ENCODE measurements around the gene BLVRA. TPM values are rescaled to one million over a fixed set of nuclear protein-coding genes. Genes with fewer than 3 reads are reported as not detected.
A peak's percentile ranks its signal among the peaks of the same experiment; 100 is the strongest.
"Not testable (repeated sequence)": the region's sequence is repeated elsewhere in the genome, so short reads cannot be mapped to it uniquely, and the experiment has no call there.

Gene BLVRA
- polyA plus RNA-seq, 3 donors = 71.9 to 238 (median 199) TPM

DNA sequence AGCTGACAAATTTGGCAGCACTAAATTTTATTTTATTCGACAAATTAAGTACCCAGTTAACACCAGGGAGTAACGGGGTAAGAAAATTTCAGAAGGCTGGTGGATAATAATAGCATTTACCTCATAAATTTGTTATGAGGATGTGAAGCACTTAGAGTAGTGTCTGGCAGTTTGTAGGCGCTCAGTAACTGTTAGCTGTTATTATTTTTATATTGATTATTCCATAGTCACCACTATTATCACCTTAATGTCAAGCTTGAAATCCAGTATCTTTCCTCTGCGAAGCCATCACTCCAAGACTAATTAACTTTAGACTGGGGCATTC lies 28.6 kb upstream of the BLVRA start:
- H2AFZ ChIP-seq (ENCODE audit: insufficient read depth, low read depth, low read length, poor library complexity, severe bottlenecking) = peak overlapping the region; percentile 98
- Mint-ChIP-seq H3K4me1 (peaks cover 37% of the 10 kb centered on the region), H3K27ac (peak overlapping the region in 6 of 7 donors; percentile 83 to 92 (median 88)), H3K36me3 (no peaks in the 10 kb centered on the region), H3K27me3 (ENCODE audit: low read depth in 3 of 3) (peaks cover 0 to 3% (median 2%) of the 10 kb centered on the region in 3 donors), H3K9me3 (no peaks in the 10 kb centered on the region), H3K4me3 (peak overlapping the region; percentile 91 to 94)
- H4K20me1 ChIP-seq (ENCODE audit: insufficient read depth, low read length) = peaks cover 1% of the 10 kb centered on the region
- peak overlapping the region; percentile 92 for H3K4me2 ChIP-seq (replicated peaks; ENCODE audit: extremely low read depth, low read length, poor library complexity, severe bottlenecking)
- intact Hi-C loops (cut with micrococcal nuclease) = loop anchor here in 1 of 2 donors (10.0 kb wide), 2 partner anchors 65 to 105 kb away; no protein-coding TSS in a partner anchor
- peak overlapping the region; percentile 41 to 89 for H3K27ac ChIP-seq (ENCODE audit: low read depth in 1 of 2, low read length in 2 of 2)
- no peaks in the 10 kb centered on the region for H3K27me3 ChIP-seq (ENCODE audit: control insufficient read depth in 2 of 2, insufficient read depth in 2 of 2, low read length in 2 of 2)
- WGBS (ENCODE audit: insufficient coverage) = no CpG with 5 or more reads among the region's 4 CpGs
- H3K9ac ChIP-seq (ENCODE audit: insufficient read depth, low read length, poor library complexity, severe bottlenecking) = peak overlapping the region; percentile 74
- TF ChIP-seq, protein P1, sequence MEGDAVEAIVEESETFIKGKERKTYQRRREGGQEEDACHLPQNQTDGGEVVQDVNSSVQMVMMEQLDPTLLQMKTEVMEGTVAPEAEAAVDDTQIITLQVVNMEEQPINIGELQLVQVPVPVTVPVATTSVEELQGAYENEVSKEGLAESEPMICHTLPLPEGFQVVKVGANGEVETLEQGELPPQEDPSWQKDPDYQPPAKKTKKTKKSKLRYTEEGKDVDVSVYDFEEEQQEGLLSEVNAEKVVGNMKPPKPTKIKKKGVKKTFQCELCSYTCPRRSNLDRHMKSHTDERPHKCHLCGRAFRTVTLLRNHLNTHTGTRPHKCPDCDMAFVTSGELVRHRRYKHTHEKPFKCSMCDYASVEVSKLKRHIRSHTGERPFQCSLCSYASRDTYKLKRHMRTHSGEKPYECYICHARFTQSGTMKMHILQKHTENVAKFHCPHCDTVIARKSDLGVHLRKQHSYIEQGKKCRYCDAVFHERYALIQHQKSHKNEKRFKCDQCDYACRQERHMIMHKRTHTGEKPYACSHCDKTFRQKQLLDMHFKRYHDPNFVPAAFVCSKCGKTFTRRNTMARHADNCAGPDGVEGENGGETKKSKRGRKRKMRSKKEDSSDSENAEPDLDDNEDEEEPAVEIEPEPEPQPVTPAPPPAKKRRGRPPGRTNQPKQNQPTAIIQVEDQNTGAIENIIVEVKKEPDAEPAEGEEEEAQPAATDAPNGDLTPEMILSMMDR (IDR thresholded peaks at IDR 0.05) = no peak
- H3K9me3 ChIP-seq (replicated peaks in 1 of 2; ENCODE audit: control insufficient read depth in 1 of 2, insufficient read depth in 1 of 2, low read length in 2 of 2) = no peaks in the 10 kb centered on the region
- H3K4me1 ChIP-seq (ENCODE audit: control insufficient read depth in 1 of 2, insufficient read depth in 2 of 2, low read length in 2 of 2) = peaks cover 11 to 27% of the 10 kb centered on the region in 2 donors
- peak overlapping the region; percentile 58 to 92 (median 64) for H3K4me3 ChIP-seq (replicated peaks in 1 of 3; ENCODE audit: low read depth in 2 of 3, low read length in 3 of 3)
- DNase-seq = no peak
- H3K36me3 ChIP-seq (replicated peaks in 1 of 2; ENCODE audit: control insufficient read depth in 1 of 2, insufficient read depth in 2 of 2, low read length in 2 of 2) = no peaks in the 10 kb centered on the region
- H3K79me2 ChIP-seq (ENCODE audit: insufficient read depth, low read length) = peaks cover 42% of the 10 kb centered on the region

DNA sequence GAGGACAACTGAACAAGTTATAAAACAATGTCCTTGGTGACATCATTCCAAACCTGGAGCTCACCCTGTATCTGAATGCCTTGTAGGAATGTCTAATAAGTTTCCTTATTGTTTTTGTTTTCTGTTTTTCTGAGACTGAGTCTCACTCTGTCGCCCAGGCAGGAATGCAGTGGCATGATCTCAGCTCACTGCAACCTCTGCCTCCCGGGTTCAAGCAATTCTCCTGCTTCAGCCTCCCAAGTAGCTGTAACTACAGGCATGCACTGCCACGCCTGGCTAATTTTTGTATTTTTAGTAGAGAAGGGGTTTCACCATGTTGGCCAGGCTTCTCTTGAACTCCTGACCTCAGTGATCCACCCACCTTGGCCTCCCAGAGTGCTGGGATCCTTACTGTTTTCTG lies 27.0 kb upstream of the BLVRA start:
- H4K20me1 ChIP-seq (ENCODE audit: insufficient read depth, low read length); H3K36me3 ChIP-seq (replicated peaks in 1 of 2; ENCODE audit: control insufficient read depth in 1 of 2, insufficient read depth in 2 of 2, low read length in 2 of 2); DNase-seq; intact Hi-C loops (cut with micrococcal nuclease); H3K27ac ChIP-seq (ENCODE audit: low read depth in 1 of 2, low read length in 2 of 2); H3K36me3 Mint-ChIP-seq; H3K4me2 ChIP-seq (replicated peaks; ENCODE audit: extremely low read depth, low read length, poor library complexity, severe bottlenecking); H3K27ac Mint-ChIP-seq; H3K9ac ChIP-seq (ENCODE audit: insufficient read depth, low read length, poor library complexity, severe bottlenecking); H3K9me3 ChIP-seq (replicated peaks in 1 of 2; ENCODE audit: control insufficient read depth in 1 of 2, insufficient read depth in 1 of 2, low read length in 2 of 2); H3K4me3 ChIP-seq (replicated peaks in 1 of 3; ENCODE audit: low read depth in 2 of 3, low read length in 3 of 3); H2AFZ ChIP-seq (ENCODE audit: insufficient read depth, low read depth, low read length, poor library complexity, severe bottlenecking); H3K9me3 Mint-ChIP-seq; H3K27me3 ChIP-seq (ENCODE audit: control insufficient read depth in 2 of 2, insufficient read depth in 2 of 2, low read length in 2 of 2); H3K27me3 Mint-ChIP-seq (ENCODE audit: low read depth in 3 of 3); H3K4me3 Mint-ChIP-seq: not testable (repeated sequence)
- H3K79me2 ChIP-seq (ENCODE audit: insufficient read depth, low read length) = peaks cover 27% of the 10 kb centered on the region
- no CpG with 5 or more reads among the region's 3 CpGs for WGBS (ENCODE audit: insufficient coverage)
- peaks cover 18 to 35% of the 10 kb centered on the region in 2 donors for H3K4me1 ChIP-seq (ENCODE audit: control insufficient read depth in 1 of 2, insufficient read depth in 2 of 2, low read length in 2 of 2)
- peaks cover 43% of the 10 kb centered on the region for H3K4me1 Mint-ChIP-seq

DNA sequence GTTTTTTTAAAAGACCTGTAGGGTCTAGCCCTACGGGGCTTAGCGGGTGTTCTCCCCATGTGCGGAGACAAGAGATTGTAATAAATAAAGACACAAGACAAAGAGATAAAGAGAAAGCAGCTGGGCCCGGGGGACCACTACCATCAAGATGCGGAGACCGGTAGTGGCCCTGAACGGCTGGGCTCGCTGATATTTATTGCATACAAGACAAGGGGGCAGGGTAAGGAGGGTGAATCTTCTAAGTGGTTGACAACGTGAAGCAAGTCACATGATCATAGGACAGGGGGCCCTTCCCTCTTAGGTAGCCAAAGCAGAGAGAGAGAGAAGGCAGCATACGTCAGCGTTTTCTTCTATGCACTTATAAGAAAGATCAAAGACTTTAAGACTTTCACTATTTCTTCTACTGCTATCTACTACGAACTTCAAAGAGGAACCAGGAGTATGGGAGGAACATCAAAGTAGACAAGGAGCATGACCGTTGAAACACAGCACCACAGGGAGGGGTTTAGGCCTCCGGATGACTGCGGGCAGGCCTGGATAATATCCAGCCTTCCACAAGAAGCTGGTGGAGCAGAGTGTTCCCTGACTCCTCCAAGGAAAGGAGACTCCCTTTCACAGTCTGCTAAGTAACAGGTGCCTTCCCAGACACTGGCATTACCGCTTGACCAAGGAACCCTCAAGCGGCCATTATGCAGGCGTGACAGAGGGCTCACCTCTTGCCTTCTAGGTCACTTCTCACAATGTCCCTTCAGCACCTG lies 23.7 kb upstream of the BLVRA start:
- H3K9me3 ChIP-seq (replicated peaks in 1 of 2; ENCODE audit: control insufficient read depth in 1 of 2, insufficient read depth in 1 of 2, low read length in 2 of 2); H4K20me1 ChIP-seq (ENCODE audit: insufficient read depth, low read length); H2AFZ ChIP-seq (ENCODE audit: insufficient read depth, low read depth, low read length, poor library complexity, severe bottlenecking); H3K4me3 ChIP-seq (replicated peaks in 1 of 3; ENCODE audit: low read depth in 2 of 3, low read length in 3 of 3); intact Hi-C loops (cut with micrococcal nuclease); H3K27me3 Mint-ChIP-seq (ENCODE audit: low read depth in 3 of 3); H3K9me3 Mint-ChIP-seq; H3K9ac ChIP-seq (ENCODE audit: insufficient read depth, low read length, poor library complexity, severe bottlenecking); H3K27me3 ChIP-seq (ENCODE audit: control insufficient read depth in 2 of 2, insufficient read depth in 2 of 2, low read length in 2 of 2); DNase-seq; H3K27ac ChIP-seq (ENCODE audit: low read depth in 1 of 2, low read length in 2 of 2); H3K36me3 ChIP-seq (replicated peaks in 1 of 2; ENCODE audit: control insufficient read depth in 1 of 2, insufficient read depth in 2 of 2, low read length in 2 of 2); H3K4me2 ChIP-seq (replicated peaks; ENCODE audit: extremely low read depth, low read length, poor library complexity, severe bottlenecking); H3K79me2 ChIP-seq (ENCODE audit: insufficient read depth, low read length); H3K36me3 Mint-ChIP-seq: not testable (repeated sequence)
- Mint-ChIP-seq H3K4me1 (peaks cover 28% of the 10 kb centered on the region), H3K4me3 (peak overlapping the region in 1 of 2 donors; percentile 57), H3K27ac (peak overlapping the region in 5 of 7 donors; percentile 3 to 77 (median 34))
- 86% methylated on average over 8 of the region's 18 CpGs for WGBS (ENCODE audit: insufficient coverage)
- H3K4me1 ChIP-seq (ENCODE audit: control insufficient read depth in 1 of 2, insufficient read depth in 2 of 2, low read length in 2 of 2) = peaks cover 11 to 20% of the 10 kb centered on the region in 2 donors

All from CD14-positive monocyte (primary cell).